ENCODE measurements around the gene PRKAR2A.

Gene PRKAR2A

DNA sequence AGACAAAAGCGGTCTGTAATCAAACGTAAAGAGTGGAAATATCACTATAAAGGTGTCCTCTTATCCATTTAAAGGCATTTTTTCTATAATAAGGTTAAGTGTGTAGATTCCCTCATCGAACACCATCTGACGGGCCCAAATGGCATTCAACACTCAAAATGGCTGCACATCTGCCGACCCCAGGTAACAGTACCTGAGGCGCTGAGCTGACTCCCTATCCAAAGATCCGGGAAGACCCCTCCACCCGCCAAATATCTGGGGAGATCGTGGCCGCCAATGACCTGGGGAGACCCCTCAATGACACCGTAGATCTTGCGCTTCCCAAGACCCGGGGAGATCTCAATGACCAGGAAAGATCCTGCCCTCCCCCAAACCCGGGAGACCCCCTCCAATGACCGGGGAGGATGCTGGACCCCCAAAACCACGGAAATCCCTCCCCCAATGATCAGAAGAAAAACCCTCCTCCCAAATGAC is 131.1 kb downstream of the PRKAR2A start:
- peak overlapping the region; percentile 87 for H3K4me3 ChIP-seq (ENCODE audit: control insufficient read depth, low read depth, low read length)
- TF ChIP-seq, protein P1, sequence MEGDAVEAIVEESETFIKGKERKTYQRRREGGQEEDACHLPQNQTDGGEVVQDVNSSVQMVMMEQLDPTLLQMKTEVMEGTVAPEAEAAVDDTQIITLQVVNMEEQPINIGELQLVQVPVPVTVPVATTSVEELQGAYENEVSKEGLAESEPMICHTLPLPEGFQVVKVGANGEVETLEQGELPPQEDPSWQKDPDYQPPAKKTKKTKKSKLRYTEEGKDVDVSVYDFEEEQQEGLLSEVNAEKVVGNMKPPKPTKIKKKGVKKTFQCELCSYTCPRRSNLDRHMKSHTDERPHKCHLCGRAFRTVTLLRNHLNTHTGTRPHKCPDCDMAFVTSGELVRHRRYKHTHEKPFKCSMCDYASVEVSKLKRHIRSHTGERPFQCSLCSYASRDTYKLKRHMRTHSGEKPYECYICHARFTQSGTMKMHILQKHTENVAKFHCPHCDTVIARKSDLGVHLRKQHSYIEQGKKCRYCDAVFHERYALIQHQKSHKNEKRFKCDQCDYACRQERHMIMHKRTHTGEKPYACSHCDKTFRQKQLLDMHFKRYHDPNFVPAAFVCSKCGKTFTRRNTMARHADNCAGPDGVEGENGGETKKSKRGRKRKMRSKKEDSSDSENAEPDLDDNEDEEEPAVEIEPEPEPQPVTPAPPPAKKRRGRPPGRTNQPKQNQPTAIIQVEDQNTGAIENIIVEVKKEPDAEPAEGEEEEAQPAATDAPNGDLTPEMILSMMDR (IDR thresholded peaks at IDR 0.05; ENCODE audit: control insufficient read depth, insufficient read depth, low read depth, low read length, missing control alignments), result no peak
- DNase-seq (ENCODE audit: low read depth), result no peak

DNA sequence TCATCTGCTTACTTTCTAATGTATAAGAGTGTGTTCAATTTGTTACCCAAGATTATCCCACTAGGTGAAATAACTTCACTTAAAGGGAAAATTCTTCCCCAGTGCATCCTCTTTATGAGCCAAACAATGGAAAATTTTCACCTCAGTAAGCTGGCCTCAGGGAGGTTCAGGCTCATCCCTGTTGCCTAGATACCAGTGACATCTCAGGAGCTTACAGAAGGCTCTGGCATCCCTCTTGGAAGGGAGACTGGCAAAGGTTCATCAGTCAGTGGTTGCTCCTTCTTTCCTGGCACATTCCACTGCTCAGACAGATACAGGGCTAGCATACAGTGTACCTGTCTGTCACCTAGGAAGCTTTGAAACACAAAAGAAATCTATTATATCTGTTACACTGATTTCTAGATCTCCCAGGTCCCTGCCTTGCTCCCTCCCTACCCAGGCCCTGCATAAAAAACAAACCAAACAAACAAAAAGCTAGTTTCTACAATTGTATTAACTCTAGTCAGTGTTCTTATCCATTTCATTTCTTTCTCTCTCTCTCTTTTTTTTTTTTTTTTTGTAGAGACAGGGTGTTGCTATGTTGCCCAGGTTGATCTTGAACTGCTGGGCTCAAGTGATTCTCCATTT is 132.4 kb downstream of the PRKAR2A start:
- no peak overlapping the region for H3K4me3 ChIP-seq (ENCODE audit: control insufficient read depth, low read depth, low read length)
- DNase-seq (ENCODE audit: low read depth), result no peak
- TF ChIP-seq, protein P1 (IDR thresholded peaks at IDR 0.05; ENCODE audit: control insufficient read depth, insufficient read depth, low read depth, low read length, missing control alignments), result no peak

DNA sequence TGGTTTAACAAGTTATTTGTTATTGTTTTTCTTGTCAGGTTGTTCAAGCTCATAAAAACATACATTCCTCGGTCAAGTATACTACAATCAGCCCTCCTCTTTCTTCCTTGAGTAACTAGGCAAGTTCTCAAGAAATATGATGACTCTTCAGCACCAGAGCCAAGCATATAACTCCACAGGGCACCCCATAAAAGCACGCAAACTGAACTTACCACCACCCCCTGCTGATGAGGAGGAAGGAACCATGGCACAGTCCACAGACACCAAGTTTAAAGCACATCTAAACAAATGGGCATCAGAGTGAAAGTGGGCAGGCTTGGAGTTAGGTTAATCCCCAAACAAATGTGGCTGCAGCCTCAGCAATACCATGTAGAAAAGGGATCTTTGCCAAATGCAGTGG is 135.9 kb downstream of the PRKAR2A start:
- H3K4me3 ChIP-seq (ENCODE audit: control insufficient read depth, low read depth, low read length), result no peak overlapping the region
- TF ChIP-seq, protein P1 (IDR thresholded peaks at IDR 0.05; ENCODE audit: control insufficient read depth, insufficient read depth, low read depth, low read length, missing control alignments), result no peak
- no peak for DNase-seq (ENCODE audit: low read depth)

DNA sequence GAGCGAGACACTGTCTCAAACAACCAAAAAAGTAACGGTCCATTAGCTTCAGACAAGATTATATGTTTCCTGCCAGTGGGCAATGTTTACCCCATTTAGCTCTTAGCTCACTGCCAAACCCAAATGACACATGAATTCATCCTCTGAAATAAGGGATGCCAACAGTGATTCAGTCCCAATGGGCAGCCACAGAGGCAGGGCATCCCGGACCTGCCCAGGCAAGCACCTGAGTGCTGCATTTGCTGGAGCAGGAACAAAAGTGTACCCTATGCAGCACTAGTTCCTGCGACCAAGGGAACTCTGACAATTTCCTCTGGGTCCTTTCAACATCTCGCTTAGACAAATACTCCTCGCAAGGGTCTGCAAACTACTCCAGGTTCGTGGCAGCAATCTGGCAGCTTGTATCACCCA is 138.6 kb downstream of the PRKAR2A start:
- no peak for DNase-seq (ENCODE audit: low read depth)

DNA sequence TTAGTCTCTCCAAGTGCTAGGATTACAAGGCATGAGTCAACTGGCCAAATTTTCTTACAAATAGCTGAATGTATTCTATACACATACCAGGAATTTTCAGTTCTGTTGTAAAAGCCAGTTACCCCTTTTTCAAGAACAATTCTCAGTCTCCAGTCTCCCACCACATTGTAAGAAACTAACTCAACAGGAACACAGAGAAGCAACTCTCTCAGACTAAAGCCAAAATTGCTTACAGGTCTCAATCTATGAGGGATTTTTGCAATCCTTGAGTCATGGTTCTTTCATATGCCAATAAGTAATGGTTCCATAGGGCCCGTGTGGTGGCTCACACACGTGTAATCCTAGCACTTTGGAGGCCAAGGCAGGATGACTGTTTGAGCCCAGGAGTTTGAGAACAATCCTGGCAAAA is 139.2 kb downstream of the PRKAR2A start:
- peak; percentile 17 for DNase-seq (ENCODE audit: low read depth)
- TF ChIP-seq, protein P1 (IDR thresholded peaks at IDR 0.05; ENCODE audit: control insufficient read depth, insufficient read depth, low read depth, low read length, missing control alignments), result no peak
- no peak overlapping the region for H3K4me3 ChIP-seq (ENCODE audit: control insufficient read depth, low read depth, low read length)

More for the DNA sequence above, 138.6 kb downstream of the PRKAR2A start:
- TF ChIP-seq, protein P1 (IDR thresholded peaks at IDR 0.05; ENCODE audit: control insufficient read depth, insufficient read depth, low read depth, low read length, missing control alignments), result no peak
- H3K4me3 ChIP-seq (ENCODE audit: control insufficient read depth, low read depth, low read length), result no peak overlapping the region

DNA sequence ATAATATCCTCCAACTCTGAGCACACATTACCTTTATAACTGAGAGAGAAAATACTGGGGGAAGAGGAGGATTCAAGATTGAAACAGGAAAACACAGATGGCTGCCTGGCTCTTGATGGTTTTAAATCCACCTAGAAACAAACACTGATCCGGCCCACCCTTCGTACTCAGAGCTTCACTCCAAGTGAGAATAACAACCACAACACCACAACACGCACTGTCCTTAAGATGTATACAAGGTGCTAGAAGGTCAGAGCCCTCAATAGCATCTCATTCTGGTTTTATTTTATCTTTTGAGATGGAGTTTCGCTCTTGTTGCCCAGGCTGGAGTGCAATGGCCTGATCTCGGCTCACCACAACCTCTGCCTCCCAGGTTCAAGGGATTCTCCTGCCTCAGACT is 140.5 kb downstream of the PRKAR2A start:
- TF ChIP-seq, protein P1 (IDR thresholded peaks at IDR 0.05; ENCODE audit: control insufficient read depth, insufficient read depth, low read depth, low read length, missing control alignments), result no peak
- H3K4me3 ChIP-seq (ENCODE audit: control insufficient read depth, low read depth, low read length), result no peak overlapping the region

More for the DNA sequence above, 140.5 kb downstream of the PRKAR2A start:
- no peak for DNase-seq (ENCODE audit: low read depth)
